ENCODE results near the gene ENTPD1. TPM values are rescaled to one million over a fixed set of nuclear protein-coding genes. Genes with fewer than 3 reads are reported as not detected.
"Not testable (repeated sequence)": the region's sequence is repeated elsewhere in the genome, so short reads cannot be mapped to it uniquely, and the experiment has no call there.

The ENTPD1 gene
- polyA plus RNA-seq, 3 donors, result 22.2 to 27.0 (median 23.5) TPM

DNA sequence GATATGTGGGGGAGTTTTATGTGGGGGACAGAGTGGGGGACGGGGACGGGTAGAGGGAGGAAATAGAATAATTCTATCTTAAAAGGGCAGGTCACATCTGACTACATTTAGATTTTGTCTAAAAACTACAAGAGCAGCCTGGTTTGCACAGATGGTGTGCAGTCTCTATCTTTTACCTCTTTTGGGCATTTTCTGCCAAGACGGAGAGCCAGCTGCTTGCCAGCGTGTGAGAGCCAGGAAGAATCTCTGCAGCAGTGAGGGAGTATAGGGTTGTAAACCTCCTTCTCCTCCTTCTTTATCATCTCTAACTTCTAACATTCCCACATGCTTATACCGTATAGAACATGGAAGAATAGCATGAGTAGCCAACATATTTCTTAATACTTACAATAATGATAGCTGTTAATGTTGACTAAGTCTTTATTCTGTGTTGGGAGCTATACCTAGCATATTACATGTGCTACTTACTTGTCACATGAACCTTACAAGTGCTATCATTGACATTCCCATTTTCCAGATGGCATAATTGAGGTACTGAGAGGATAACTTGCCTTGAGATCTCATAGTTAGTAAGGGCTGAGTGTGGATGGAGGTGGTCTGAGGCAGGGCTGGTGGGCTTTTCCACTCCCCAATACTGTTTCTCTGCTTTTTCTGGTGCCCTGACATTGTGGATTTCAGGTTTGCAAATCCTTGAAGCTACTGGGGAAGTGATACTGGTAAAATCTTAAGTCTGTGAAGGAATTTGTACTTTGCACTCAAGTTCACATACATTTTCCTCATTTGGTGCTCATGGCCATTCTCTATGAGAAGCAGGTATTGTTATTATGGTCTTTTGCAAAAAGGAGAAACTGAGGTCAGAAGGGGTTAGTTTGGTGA, 1.1 kb downstream of the ENTPD1 start:
- DNase-seq (ENCODE audit: low read depth in 3 of 3, low spot score in 2 of 3), result no peak

DNA sequence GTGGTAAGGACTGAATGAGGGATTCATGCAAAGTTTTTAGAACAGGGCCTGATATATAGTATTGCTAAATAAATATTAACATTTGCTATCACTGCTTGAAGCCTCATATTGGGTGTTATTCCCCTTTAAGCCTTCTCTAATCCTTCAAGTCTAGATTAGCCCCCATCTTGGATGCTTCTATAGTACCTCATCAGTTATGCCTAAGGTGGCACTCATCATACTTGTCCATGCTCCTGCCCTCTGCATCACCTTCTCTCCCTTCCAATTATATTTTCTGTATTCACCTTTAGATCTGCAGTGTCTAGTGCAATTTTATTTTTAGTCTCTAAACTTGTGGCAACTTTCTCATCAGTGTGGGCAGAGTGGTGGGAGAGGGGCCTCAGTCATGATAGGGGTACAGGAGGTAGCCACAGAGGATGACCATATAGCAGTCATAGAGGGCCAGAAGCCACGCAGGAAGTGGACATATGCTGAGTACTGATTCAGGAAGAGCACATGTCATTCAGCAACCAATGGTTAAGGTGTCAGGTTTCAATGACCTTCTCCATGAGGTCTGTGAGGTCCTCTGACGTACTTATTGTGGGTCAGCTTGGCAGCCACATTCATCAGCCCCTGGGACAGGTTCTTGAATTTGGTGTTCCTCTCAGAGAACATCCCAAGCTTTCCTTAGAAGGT, 2.5 kb downstream of the ENTPD1 start:
- DNase-seq (ENCODE audit: low read depth in 3 of 3, low spot score in 2 of 3), result no peak

DNA sequence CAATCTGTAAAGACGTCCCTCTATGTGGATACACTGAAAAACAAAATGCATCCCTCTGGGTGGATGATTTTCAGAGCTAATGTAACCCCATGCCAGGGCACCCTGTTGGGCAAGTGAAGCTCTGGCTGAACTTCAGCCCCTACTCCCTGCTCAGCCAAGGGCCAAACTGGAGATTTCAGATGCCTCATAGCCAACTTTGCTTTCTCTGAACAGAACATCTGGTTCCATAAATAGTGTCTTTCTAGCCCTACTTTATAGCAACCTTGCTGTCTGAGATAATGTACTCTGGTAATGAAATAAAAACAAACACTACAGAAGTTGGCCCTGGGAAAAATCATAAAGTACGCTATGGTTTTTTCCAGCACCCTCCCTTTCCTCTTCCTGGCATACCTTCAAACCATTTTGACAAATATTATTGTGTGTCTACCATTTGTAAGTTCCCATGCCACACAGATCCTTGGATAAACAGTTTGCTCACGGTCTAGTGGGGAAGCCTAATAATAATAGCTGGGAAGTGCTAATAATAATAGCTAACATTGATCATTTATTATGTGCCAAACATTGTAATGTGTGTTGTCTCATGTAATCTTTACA, 3.4 kb downstream of the ENTPD1 start:
- no peak for DNase-seq (ENCODE audit: low read depth in 3 of 3, low spot score in 2 of 3)

DNA sequence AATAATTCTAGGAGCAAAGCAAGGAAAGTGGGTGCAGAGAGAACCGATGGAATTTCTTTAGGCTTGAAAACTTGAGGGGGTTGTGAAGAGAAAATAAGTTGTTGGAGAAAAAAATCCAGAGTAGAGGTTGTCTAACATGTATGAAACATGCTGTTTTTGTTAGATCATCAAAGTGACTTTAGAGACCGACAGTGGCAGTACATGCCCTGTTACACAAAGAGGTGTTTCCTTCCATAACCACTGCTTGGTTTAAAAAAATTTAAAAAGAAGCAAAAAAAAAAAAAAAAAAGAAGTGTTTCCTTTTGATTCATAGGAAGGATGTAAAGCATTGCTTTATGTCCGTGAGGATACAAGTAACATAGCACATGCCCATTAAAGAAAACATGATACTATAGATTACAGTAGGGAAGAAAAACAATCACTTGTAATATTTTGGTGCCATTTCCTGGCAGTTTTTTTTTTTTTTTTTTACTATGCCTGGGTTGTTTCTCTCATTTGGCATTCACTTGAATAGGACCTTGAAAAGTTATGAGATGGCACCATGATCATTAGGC, 6.1 kb downstream of the ENTPD1 start:
- no peak for DNase-seq (ENCODE audit: low read depth in 3 of 3, low spot score in 2 of 3)

DNA sequence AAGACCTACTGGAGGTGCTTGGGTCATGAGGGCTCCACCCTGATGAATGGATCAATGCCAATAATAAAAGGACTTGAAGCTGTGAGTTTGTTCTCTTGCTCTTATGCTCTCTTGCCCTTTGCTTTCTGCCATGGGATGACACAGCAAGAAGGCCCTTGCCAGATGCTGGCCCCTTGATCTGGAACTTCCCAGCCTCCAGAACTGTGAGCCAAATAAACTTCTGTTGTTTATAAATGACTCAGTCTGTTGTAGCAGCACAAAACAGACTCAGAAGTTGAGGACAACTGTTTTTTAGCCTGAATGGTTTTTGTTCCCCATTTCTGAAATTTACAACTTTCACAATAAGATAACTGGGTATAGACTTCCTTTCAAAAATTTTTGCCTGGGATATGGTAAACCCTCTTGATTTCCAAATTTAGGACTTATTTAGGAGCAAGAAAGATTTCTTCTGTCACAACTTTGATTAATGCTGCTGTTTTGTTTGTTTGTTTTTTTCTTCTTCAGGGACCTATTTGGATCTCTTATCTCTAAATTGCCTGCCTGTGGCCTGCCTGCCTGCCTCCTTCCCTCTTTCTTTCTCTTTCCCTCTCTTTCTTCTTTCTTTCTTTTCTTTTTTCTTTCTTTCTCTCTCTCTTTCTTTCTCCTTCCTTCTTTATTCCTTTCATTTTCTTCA, 12.1 kb downstream of the ENTPD1 start:
- no peak for DNase-seq (ENCODE audit: low read depth in 3 of 3, low spot score in 2 of 3)

DNA sequence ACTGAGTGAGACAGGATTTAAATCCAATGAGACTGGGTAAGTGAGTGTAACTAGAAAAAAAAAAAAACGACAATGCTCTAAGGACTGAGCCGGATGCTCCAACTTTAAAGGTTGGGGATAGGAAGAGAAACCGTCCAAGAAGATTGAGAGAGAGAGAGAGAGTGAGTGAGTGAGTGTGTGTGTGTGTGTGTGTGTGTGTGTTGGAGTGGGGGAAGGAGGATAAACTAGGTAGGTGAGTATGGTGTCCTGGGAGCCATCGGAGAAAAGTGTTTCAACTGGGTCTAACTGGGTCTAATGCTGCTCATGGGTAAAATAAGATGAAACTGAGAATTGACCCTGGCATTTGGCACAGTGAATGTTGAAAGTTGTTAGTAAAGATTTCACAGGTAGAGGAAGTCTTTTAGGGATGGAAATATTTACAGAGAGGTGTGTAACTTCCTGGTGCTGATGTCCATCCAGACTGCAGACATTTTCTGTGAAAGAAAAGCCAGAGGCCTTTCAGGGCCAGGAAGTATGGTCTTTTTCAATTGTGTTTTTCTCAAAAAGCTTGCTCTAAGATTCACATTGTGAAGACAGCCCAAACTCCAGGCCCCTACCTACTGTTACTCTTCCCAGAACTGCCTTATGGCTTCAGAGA, 14.2 kb downstream of the ENTPD1 start:
- DNase-seq (ENCODE audit: low read depth in 3 of 3, low spot score in 2 of 3), result no peak

DNA sequence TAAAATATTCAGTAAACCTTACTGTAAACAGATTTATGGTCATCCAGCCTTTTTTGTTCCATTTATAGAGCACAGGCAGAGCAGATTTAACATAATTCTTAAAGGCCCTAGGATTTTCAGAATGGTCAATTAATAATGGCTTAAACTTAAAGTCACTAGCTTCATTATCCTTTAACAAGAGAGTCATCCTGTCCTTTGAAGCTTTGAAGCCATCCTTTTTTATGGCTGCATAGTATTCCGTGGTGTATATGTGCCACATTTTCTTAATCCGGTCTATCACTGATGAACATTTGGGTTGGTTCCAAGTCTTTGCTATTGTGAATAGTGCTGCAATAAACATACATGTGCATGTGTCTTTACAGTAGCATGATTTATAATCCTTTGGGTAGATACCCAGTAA, 17.5 kb downstream of the ENTPD1 start:
- DNase-seq (ENCODE audit: low read depth in 3 of 3, low spot score in 2 of 3), result not testable (repeated sequence)

DNA sequence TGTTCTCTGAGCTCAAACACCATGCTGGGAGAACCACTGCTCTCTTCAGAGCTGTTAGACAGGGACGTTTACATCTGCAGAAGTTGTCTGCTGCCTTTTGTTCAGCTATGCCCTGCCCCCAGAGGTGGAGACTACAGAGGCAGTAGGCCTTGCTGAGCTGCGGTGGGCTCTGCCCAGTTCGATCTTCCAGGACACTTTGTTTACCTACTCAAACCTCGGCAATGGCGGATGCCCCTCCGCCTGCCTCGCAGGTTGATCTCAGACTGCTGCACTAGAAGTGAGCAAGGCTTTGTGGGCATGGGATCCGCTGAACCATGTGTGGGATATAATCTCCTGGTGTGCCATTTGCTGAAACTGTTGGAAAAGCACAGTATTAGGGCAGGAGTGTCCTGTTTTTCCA, 21.7 kb downstream of the ENTPD1 start:
- DNase-seq (ENCODE audit: low read depth in 3 of 3, low spot score in 2 of 3), result not testable (repeated sequence)

DNA sequence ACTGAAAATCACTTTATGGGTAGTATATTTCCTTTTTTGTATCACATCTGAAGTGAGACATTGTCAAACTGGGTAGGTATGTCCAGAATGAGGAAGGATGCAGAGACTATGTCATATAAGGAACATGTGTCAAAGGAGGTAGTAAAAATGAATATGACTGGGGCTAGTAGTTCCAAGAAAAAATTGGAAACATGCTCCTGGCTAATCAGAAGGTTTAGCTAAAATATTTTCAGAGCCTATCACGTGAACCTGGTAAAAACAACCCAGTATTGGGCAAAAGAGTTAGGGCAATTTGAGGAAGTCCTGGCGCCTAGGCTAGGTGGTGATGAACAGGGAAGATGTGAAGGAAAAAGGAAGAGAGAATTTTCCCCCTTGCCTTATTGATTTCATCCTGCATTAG, 26.4 kb downstream of the ENTPD1 start:
- no peak for DNase-seq (ENCODE audit: low read depth in 3 of 3, low spot score in 2 of 3)

DNA sequence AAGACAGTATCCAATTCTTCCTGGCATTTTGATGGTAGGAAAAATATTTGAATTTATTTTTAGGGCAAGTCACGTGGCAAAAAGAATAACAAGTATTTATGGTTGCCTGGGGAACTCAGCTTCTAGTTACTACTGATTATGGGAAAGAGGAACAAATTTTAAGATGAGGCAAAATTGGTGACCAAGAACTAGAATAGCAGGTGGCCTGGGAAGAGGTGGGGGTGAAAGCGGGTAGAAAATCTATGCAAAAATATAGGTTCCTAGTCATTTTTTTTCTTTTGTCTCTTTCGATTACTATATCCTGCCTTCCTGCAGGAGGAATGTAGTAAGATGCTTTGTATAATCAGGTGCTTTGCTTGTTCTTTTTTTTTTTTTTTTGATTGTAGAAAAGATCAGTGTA, 27.8 kb downstream of the ENTPD1 start:
- no peak for DNase-seq (ENCODE audit: low read depth in 3 of 3, low spot score in 2 of 3)

DNA sequence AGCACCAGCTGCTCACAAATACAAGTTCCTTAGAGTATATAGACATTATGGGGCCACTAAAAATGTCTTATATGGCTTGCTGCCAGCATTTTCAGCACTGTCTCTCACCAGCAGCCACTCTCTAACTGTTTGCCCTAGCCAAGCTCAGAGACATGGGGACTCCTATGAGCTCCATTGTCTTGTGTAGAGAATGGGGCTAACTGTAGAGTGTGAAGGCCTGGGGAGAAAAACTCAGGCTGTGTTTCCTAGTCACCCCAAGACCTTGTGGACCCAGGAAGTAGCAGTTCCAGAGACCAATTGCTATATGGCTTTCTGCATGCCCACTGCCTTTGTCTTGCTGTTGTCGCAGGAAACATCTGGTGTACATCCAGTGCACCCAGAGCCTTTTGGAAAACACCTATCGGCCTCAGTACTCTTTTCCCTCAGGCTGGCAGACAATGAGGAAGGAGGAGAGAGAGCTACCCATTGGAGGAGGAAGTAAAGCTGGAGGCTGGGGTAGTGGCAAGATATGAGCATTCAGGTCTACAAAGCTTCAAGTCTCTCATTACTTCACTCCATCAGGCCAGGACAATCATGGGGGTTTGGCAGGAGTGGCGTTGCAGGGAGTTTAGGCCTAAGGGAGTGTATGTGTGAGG, 28.4 kb downstream of the ENTPD1 start:
- no peak for DNase-seq (ENCODE audit: low read depth in 3 of 3, low spot score in 2 of 3)

DNA sequence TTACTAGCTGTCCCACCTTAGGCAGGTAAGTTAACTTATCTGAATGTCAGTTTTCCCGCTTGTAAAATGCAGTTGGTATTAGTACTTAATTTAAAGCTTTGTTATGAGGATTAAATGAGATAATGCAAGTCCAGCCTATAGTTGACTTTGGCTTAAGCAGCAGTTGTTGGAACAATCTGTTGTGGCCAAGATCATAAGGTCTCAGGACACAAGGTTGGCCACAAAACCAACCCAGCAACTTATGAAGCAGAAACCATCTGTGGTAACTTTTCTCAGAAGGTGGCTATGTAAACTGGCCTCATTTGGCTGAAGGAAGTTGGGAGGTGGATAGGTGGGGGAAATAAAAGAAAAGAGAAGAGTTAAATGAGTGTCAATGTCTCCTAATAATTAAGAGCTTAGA, 29.4 kb downstream of the ENTPD1 start:
- DNase-seq (ENCODE audit: low read depth in 3 of 3, low spot score in 2 of 3), result no peak

DNA sequence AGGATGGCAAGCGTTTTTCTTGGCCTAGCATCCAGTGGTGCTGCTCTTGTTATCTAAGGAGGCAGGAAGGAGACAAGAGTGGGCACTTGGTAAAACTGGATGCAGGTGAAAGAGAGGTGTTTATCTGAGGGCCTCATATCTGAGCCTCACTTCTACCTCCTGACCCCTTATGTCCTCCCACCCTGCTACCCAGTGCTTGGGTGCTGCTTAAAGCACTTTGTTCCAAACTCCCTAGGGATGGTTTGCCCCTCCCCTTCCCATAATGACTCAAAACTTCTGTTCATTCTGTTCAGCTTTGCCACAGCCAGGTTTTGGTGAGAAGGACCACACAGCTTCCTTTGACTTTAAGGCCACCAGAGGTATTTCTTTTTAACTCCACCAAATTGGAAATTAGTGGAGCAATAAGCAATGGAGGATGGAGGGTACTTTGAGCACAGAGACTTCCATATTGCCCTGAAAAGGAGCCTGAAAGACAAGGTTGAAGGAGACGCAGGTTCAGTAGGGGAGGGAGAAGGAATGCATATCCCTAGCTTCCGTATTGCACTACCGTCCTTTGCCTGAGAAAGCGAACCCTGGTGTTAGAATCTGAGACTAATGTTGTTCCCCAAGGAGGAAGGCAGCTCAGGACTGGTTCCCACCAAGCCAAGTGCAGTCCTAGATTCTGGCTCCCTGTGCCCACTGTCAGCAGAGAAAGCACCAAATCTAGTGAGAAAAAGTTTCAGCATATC, 30.1 kb downstream of the ENTPD1 start:
- no peak for DNase-seq (ENCODE audit: low read depth in 3 of 3, low spot score in 2 of 3)

DNA sequence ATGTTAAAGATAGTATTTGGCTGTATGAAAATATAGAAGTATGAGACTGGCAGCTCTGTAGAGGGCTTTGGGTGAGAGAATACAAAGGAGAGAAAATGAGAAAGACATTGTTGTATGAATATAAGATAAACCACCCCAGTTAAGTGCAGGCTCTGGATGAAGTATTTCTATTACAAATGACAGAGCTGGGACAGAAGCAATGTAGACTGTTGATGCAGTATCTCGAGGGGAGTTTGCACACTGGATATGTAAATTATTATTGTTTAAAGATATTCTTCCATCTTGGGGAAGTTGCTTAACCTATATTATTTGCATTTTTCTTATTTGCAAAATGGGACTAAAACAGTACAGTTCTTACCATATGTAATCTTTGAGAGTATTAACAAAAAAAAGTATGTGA, 31.5 kb downstream of the ENTPD1 start:
- DNase-seq (ENCODE audit: low read depth in 3 of 3, low spot score in 2 of 3), result no peak

DNA sequence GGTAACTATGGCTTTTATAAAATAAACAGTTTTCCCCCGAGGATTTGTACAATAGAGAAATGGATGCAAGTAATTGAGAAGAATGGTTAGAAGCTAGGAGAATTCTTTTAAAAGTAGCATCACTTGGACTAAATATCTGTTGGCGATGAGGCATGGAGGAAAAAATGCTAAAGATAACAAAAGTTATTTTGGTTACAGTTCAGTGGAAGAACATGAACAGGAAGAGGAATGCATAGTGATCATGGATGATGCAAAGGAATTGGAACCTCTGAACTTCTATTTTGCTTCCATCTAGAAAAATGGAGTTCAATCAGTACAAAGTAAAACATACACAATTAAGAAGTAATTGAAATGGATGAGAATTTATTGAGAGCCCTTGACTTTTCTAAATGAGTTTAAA, 32.9 kb downstream of the ENTPD1 start:
- DNase-seq (ENCODE audit: low read depth in 3 of 3, low spot score in 2 of 3), result no peak

DNA sequence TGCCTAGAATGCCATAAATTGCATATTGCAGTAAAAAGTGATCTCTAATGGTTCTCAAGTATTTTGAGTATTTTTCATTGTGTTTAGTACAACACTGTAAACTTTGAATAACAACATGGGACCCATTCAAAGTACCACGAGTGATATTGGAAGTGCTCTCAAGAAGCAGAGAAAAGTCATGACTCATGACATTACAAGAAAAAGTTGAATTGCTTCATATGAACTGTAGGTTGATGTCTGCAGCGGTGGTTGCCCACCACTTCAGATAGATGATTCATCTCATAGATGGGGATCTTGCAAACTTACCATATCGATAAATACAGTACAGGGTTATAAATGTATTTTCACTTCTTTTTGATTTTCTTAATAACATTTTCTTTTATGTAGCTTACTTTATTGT, 33.9 kb downstream of the ENTPD1 start:
- no peak for DNase-seq (ENCODE audit: low read depth in 3 of 3, low spot score in 2 of 3)

DNA sequence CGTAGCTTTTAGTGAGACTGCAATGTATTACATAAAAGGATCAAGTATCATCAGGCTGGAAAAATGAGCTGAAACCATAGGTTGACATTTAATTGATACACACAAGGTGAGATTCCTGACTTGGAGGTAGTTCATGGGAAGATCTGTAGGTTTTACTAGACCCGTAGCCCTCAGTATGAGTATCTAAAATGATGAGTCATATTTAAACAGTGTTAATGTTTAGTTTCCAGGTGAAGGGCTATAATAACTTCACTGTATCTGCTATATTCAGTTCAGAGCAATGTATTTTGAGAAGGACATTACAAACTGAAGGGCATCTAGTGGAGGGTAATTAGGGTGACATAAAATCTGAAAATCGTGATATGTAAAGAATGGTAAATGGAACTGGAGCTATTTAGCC, 35.0 kb downstream of the ENTPD1 start:
- DNase-seq (ENCODE audit: low read depth in 3 of 3, low spot score in 2 of 3), result no peak

DNA sequence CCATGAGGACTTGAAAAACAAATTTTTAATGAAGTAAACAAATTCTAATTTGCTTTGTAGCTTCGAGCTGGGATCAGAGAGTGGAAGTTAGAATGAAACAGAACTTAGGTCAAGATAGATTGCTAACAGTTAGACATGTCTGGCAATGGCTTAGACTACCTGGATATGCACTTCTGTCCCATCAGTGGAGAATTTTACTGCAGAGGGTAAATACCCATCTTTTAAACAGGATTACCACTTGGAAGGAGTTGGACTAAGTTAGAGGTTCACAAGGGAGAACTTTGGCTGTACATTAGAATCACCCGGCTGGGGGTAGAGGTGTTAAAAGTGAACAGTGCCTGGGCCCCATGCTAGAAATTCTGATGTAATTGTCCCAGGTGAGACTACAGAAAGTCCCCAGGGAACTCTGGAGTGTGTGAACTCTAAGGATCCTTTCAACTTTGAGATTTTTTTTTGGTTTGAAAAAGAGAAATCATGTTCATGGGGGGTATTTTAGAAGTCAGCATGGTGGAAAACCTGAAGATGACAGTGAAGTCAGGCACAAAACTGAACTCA, 35.5 kb downstream of the ENTPD1 start:
- no peak for DNase-seq (ENCODE audit: low read depth in 3 of 3, low spot score in 2 of 3)

DNA sequence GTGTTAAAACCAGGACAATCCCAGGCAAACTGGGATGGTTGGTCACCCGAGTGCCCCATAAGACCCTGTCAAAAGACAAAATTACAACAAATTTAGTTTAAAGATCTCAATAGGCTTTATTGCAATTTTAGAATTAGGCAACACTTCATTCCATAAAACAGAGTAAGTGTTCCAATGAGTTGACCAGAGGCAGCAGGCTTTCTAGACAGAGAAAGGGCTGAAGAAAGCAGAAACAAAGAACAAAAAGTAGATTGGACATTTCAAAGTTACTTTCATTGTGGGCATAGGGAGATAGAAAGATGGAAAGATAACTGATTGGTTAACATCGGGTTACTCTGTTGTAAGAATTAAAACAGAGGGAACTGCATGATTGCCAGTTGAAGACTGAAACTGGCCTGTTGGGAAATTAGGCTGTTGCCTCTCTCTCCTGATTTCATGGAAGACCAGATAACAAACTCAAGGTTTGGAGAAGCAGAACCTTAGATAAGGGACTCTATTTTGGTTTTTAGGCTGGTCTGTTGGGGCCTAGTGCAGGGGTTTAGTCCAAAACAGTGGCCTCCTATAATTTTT, 36.3 kb downstream of the ENTPD1 start:
- no peak for DNase-seq (ENCODE audit: low read depth in 3 of 3, low spot score in 2 of 3)
